Measurements from ENCODE around the gene PPM1L.

Gene PPM1L

DNA sequence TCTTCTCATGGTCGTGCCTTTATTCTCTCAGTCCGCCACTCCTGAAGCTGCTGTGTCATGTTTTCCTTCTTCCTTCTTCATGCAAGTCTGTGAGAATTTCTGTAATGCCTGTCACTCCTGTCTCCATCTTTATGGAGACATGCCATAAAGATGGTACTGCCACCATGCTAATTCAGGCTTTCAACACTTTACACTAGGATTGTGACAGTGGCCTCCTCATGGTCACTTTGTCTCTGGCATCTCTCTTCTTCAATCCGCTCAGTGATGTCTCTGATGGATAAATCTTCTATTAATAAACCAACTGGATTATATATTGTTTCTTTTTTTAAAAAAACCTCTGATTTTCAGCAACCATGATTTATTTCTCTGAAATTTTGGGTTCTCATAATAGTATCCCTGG lies 18.1 kb downstream of the PPM1L start:
- in situ Hi-C loops (cut with HindIII; ENCODE audit: low sequenced_read_pairs): no loop called here
- TF ChIP-seq, protein P1, sequence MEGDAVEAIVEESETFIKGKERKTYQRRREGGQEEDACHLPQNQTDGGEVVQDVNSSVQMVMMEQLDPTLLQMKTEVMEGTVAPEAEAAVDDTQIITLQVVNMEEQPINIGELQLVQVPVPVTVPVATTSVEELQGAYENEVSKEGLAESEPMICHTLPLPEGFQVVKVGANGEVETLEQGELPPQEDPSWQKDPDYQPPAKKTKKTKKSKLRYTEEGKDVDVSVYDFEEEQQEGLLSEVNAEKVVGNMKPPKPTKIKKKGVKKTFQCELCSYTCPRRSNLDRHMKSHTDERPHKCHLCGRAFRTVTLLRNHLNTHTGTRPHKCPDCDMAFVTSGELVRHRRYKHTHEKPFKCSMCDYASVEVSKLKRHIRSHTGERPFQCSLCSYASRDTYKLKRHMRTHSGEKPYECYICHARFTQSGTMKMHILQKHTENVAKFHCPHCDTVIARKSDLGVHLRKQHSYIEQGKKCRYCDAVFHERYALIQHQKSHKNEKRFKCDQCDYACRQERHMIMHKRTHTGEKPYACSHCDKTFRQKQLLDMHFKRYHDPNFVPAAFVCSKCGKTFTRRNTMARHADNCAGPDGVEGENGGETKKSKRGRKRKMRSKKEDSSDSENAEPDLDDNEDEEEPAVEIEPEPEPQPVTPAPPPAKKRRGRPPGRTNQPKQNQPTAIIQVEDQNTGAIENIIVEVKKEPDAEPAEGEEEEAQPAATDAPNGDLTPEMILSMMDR (IDR thresholded peaks at IDR 0.05; ENCODE audit: low read depth, low read length): no peak
- H3K4me3 ChIP-seq (ENCODE audit: low read depth, low read length): no peak overlapping the region
- DNase-seq (ENCODE audit: low read depth, low spot score): no peak

DNA sequence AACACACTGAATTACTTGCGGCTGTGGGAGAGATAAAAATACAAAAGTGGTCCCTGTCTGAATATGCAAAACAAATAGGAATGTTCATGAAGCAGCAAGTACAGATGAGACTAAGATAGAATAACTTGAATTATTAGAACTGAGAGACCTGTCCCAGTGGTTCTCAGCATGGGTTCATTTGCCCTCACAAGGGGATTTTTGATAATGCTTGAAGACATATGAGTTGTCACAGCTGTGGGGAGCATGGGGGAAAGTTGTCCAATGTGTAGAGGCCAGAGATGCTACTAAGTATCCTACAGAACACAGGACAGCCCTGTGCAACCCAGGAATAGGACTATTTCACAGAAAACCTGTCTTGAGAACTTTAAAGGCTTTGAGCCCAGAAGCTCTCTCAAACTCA lies 22.4 kb downstream of the PPM1L start:
- no peak for DNase-seq (ENCODE audit: low read depth, low spot score)
- H3K4me3 ChIP-seq (ENCODE audit: low read depth, low read length): no peak overlapping the region
- in situ Hi-C loops (cut with HindIII; ENCODE audit: low sequenced_read_pairs): no loop called here
- TF ChIP-seq, protein P1 (IDR thresholded peaks at IDR 0.05; ENCODE audit: low read depth, low read length): no peak

DNA sequence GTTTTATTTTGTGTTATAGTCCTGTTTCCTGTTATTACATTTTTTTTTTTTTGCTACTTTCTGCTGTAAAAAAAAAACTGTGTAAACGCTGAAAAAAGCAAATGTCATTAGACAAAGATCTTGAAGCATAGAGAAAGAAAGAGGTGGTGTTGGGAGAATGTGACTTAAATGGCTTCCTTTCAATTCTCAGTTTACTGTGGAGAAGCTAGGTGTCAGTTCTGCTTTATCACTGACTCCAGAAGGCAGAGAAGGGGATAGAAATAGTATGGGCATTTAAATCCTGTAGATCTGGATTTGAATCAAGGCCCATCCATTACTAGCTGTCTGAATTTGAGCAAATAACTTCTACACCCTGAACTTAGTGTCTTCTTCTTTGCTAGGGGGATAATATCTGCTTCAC lies 23.0 kb downstream of the PPM1L start:
- TF ChIP-seq, protein P1 (IDR thresholded peaks at IDR 0.05; ENCODE audit: low read depth, low read length): no peak
- DNase-seq (ENCODE audit: low read depth, low spot score): no peak
- in situ Hi-C loops (cut with HindIII; ENCODE audit: low sequenced_read_pairs): no loop called here
- no peak overlapping the region for H3K4me3 ChIP-seq (ENCODE audit: low read depth, low read length)

DNA sequence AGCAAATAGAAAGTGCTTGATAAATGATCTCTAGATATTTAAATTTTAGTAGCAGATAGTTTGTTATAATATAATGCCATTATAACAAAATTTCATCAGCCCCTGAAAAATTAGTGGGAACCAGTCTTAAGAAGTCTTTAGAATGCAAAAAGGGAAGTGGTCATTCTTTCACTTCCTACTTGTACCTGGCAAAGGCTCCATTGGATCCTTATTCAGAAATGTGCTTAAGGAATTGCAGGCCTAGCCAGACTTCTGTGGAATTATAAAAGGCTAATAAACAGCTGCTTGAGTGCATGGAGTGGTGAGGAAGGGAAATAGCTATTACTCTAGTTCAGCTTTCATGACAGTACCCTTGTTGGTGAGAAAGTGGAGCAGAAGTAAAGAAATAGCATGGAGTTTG lies 24.2 kb downstream of the PPM1L start:
- no peak overlapping the region for H3K4me3 ChIP-seq (ENCODE audit: low read depth, low read length)
- in situ Hi-C loops (cut with HindIII; ENCODE audit: low sequenced_read_pairs): no loop called here
- TF ChIP-seq, protein P1 (IDR thresholded peaks at IDR 0.05; ENCODE audit: low read depth, low read length): no peak
- no peak for DNase-seq (ENCODE audit: low read depth, low spot score)

DNA sequence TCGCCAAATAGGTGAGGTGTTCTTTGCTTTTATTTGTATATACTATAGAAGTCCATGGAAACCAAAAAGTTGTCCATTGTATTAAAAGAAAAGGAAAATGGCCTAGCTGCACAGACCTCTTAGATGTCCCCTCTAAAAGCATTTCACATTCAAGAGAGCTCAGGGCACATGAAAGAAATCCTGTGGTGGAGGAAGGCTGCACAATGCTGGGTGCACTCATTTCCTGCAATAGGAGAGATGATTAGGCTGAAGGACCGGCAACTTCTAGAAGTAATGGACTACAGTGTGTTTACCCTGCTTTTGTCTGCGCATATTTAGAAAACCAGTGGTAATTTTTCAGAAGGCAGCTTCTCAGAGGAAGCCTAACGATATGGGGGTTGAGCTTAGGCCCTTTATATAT lies 25.4 kb downstream of the PPM1L start:
- no peak overlapping the region for H3K4me3 ChIP-seq (ENCODE audit: low read depth, low read length)
- in situ Hi-C loops (cut with HindIII; ENCODE audit: low sequenced_read_pairs): no loop called here
- DNase-seq (ENCODE audit: low read depth, low spot score): no peak
- TF ChIP-seq, protein P1 (IDR thresholded peaks at IDR 0.05; ENCODE audit: low read depth, low read length): no peak

DNA sequence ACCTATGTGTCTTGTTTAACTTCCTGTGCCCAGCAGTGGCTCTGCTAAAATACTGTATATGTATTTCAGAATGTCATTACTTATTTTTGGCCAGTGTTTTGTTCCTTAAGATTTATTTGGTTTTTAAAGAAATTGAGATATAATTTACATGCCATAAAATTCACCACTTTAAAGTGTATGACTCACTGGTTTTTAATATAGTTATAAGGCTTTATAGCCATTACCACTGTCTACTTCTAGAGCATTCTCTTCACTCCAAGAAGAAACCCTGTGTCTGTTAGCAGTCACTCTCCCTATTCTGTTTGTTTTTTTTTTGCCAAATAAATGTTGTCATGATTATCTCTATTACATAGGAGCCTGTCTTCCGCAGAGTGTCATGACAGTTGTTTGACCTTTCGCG lies 25.8 kb downstream of the PPM1L start:
- H3K4me3 ChIP-seq (ENCODE audit: low read depth, low read length): no peak overlapping the region
- TF ChIP-seq, protein P1 (IDR thresholded peaks at IDR 0.05; ENCODE audit: low read depth, low read length): no peak
- no peak for DNase-seq (ENCODE audit: low read depth, low spot score)
- in situ Hi-C loops (cut with HindIII; ENCODE audit: low sequenced_read_pairs): no loop called here

DNA sequence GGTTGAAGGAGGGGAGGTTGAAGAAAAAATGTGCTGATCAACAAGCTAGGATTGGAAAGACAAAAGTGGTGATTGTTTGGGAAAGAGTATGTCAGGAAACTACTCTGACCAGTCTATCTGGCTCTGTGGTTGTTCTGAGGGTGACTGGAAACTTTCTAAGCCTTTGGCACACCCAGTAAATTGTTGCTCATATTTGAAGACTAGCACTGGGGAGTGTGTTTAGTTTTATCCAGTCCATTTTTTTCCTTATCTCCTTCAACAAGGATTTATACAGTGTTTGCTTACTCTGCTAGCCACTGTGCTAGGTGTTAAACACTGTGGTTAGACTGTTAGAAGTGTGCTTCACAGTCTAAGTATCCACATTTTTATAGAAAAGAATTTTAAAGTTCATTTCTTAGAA lies 28.8 kb downstream of the PPM1L start:
- in situ Hi-C loops (cut with HindIII; ENCODE audit: low sequenced_read_pairs): no loop called here
- no peak for DNase-seq (ENCODE audit: low read depth, low spot score)
- TF ChIP-seq, protein P1 (IDR thresholded peaks at IDR 0.05; ENCODE audit: low read depth, low read length): no peak
- no peak overlapping the region for H3K4me3 ChIP-seq (ENCODE audit: low read depth, low read length)
